GM19351 (cell line): ENCODE measurements around the gene CWF19L2.

ENCODE experiments used
- ATAC-seq: cut with Tn5 transposase; IDR thresholded peaks from one replicate; pipeline ENCODE4 v1.9.1; 2021; ENCODE audit warnings: mild to moderate bottlenecking, moderate library complexity; ENCODE audit not compliant: unreplicated experiment

CWF19L2 gene

GRCh38 chr11:107316426-107316825 is 141.2 kb downstream of the CWF19L2 start:
- ATAC-seq = no peak

GRCh38 chr11:107307991-107308390 is 149.6 kb downstream of the CWF19L2 start:
- no peak for ATAC-seq

GRCh38 chr11:107301878-107302277 is 155.7 kb downstream of the CWF19L2 start:
- no peak for ATAC-seq

GRCh38 chr11:107293677-107294344 is 163.8 kb downstream of the CWF19L2 start:
- ATAC-seq = no peak

- ATAC-seq = no peak
Measured at GRCh38 chr11:107282195-107282594, 175.4 kb downstream of the CWF19L2 start.
